Measurements from ENCODE around the gene CENPV. TPM values are rescaled to one million over a fixed set of nuclear protein-coding genes. Genes with fewer than 3 reads are reported as not detected.
"Not testable (repeated sequence)": the region's sequence is repeated elsewhere in the genome, so short reads cannot be mapped to it uniquely, and the experiment has no call there.

Gene CENPV
- total RNA-seq, 1 donor: 12.7 TPM

DNA sequence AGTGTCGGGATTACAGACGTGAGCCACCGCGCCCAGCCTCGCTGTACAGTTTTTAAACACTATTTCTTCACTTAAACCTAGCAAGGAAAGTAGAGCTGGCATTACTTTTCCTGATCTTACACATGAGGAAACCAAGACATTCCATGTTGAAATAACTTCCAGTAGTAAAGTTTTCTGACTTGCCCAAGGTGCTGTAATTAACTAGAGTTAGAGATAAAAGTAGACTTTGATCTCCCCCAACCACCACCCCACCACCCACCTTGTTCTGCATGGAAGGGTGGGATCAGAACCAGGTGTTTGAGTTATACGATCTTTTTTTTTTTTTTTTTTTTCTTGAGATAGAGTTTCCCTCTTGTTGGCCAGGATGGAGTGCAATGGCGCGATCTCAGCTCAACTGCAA lies 47.1 kb downstream of the CENPV start:
- no peaks in the 10 kb centered on the region for H3K9me3 ChIP-seq (ENCODE audit: low read depth, low read length)
- no peak overlapping the region for H3K4me3 ChIP-seq (ENCODE audit: low read length)
- H3K27me3 ChIP-seq (ENCODE audit: insufficient read depth, low read length): no peaks in the 10 kb centered on the region
- peaks cover 6% of the 10 kb centered on the region for H3K4me1 ChIP-seq (ENCODE audit: insufficient read depth, low read length)

DNA sequence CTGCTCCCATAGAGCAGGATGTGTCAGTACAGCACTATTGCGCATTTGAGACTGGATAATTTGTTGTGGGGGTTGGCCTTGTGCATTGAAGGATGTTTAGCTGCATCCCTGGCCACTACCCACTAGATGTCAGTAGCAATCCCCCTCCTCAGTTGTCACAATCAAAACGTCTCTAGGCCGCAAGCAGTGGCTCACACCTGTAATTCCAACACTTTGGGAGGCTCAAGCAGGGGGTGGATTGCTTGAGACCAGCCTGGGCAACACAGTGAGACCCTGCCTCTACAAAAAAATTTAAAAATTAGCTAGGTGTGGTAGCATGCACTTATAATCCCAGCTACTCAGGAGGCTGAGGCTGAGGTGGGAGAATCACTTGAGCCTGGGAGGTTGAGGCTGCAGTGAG lies 48.4 kb downstream of the CENPV start:
- Histone ChIP-seq H3K4me1 (ENCODE audit: insufficient read depth, low read length) (peaks cover 6% of the 10 kb centered on the region), H3K9me3 (ENCODE audit: low read depth, low read length) (no peaks in the 10 kb centered on the region), H3K4me3 (ENCODE audit: low read length) (no peak overlapping the region), H3K27me3 (ENCODE audit: insufficient read depth, low read length) (no peaks in the 10 kb centered on the region)

DNA sequence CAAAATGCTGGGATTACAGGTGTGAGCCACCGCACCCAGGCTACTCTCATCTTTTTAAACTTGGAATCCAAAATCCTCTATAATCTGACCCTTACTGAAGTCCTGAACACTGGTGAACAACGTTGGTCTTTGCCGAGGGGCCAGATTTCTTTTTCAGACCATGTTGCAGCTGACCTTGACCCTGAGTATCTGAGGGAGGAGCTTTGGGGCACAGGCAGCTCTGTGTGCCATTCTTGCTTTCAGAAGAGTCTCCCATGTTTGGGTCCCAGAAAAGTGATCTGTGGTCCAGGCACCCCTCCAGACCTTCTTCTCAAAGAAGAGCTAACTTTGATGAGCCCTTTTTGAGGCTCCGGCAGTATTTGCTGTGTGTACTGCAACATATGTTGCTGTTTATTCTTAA lies 50.4 kb downstream of the CENPV start:
- H3K9me3 ChIP-seq (ENCODE audit: low read depth, low read length): no peaks in the 10 kb centered on the region
- no peaks in the 10 kb centered on the region for H3K27me3 ChIP-seq (ENCODE audit: insufficient read depth, low read length)
- H3K4me3 ChIP-seq (ENCODE audit: low read length): no peak overlapping the region
- peaks cover 6% of the 10 kb centered on the region for H3K4me1 ChIP-seq (ENCODE audit: insufficient read depth, low read length)

DNA sequence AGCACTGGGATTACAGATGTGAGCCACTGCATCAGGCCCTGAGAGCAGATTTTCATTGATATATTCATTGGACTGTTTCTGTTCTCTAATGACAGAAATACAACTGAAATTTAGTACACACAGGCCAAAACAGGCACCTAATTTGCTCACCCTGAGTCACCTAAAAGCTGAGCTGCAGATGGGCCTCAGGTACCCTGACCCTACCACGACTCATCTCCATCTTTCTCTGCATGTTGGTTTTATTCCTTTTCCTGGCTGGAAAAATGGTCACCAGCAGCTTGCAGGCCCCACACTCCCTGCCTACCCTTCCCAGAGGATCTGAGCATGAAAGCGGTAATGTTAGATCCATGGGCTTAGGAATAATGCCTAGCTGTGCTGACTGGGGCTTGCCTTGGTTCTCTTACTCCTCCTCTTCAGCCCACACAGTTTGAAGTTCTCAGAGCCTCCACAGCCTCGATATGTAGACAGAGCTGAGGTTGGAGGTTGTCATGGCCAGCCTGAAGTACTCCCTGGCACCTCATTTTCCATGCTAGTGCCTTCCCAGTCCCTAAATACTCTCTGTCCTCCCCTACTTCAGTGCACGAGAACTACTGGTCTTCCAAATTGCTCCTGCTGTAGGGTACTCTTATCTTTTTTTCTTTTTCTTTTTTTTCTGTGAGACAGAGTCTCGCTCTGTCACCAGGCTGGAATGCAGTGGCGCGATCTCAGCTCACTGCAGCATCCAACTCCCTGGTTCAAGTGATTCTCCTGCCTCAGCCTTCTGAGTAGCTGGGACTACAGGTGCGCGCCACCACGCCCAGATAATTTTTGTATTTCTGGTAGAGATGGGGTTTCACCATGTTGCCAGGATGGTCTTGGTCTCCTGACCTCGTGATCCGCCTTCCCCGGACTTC lies 51.1 kb downstream of the CENPV start:
- no peak overlapping the region for H3K4me3 ChIP-seq (ENCODE audit: low read length)
- peaks cover 6% of the 10 kb centered on the region for H3K4me1 ChIP-seq (ENCODE audit: insufficient read depth, low read length)
- no peaks in the 10 kb centered on the region for H3K9me3 ChIP-seq (ENCODE audit: low read depth, low read length)
- H3K27me3 ChIP-seq (ENCODE audit: insufficient read depth, low read length): no peaks in the 10 kb centered on the region

DNA sequence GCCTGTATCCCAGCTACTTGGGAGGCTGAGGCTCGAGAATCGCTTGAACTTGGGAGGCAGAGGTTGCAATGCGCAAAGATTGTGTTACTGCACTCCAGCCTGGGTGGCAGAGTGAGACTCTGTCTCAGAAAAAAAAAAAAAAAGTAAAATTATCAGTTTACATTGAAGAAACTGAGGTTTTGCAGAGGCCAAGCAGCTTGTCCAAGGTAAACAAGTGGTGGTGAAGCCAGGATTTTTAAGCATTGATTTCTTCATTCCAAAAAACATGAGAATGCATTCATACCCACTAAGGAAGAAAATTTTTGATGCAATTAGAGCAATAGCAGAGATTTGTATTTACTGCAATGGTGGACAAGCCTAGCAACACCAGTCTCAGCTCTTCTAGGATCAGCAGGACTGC lies 52.7 kb downstream of the CENPV start:
- Histone ChIP-seq H3K4me1 (ENCODE audit: insufficient read depth, low read length) (peaks cover 9% of the 10 kb centered on the region), H3K27me3 (ENCODE audit: insufficient read depth, low read length) (no peaks in the 10 kb centered on the region), H3K4me3 (ENCODE audit: low read length) (no peak overlapping the region), H3K9me3 (ENCODE audit: low read depth, low read length) (no peaks in the 10 kb centered on the region)

DNA sequence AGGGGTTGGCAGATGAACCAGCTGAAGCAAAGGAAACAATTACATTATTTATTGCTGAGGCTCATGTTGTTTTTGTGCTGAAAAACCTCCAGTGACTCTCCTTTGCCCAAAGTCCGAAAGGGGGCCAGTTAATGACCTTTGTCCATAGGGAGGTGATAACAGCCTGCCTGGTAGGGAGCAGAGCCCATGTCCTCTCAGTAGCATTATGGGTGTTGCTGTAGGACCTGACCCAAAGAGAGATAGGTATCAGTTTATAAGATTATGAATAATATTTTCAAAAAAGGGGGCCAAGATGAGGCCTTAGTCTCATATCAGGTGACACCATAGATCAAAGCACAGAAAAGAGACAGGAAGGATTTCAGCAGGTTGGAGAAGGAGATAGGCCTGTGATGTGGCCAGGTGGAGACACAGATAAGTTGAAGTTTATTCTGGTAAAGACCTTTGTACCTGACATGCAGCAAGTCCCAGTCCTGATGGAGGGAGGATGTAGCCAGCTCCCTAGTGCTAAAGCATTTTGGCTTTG lies 55.1 kb downstream of the CENPV start:
- no peaks in the 10 kb centered on the region for H3K27me3 ChIP-seq (ENCODE audit: insufficient read depth, low read length)
- peaks cover 3% of the 10 kb centered on the region for H3K4me1 ChIP-seq (ENCODE audit: insufficient read depth, low read length)
- H3K4me3 ChIP-seq (ENCODE audit: low read length): no peak overlapping the region
- H3K9me3 ChIP-seq (ENCODE audit: low read depth, low read length): no peaks in the 10 kb centered on the region

GRCh38 chr17:16297367-16298139 lies 55.7 kb downstream of the CENPV start:
- no peak overlapping the region for H3K4me3 ChIP-seq (ENCODE audit: low read length)
- no peaks in the 10 kb centered on the region for H3K27me3 ChIP-seq (ENCODE audit: insufficient read depth, low read length)
- peaks cover 3% of the 10 kb centered on the region for H3K4me1 ChIP-seq (ENCODE audit: insufficient read depth, low read length)
- H3K9me3 ChIP-seq (ENCODE audit: low read depth, low read length): no peaks in the 10 kb centered on the region

GRCh38 chr17:16296072-16296471 lies 57.2 kb downstream of the CENPV start:
- H3K4me1 ChIP-seq (ENCODE audit: insufficient read depth, low read length); H3K9me3 ChIP-seq (ENCODE audit: low read depth, low read length); H3K27me3 ChIP-seq (ENCODE audit: insufficient read depth, low read length); H3K4me3 ChIP-seq (ENCODE audit: low read length): not testable (repeated sequence)

- H3K4me1 ChIP-seq (ENCODE audit: insufficient read depth, low read length): peaks cover 7% of the 10 kb centered on the region
- no peaks in the 10 kb centered on the region for H3K27me3 ChIP-seq (ENCODE audit: insufficient read depth, low read length)
Observed at GRCh38 chr17:16294560-16294959, 58.7 kb downstream of the CENPV start.

GRCh38 chr17:16293931-16294330 lies 59.3 kb downstream of the CENPV start:
- H3K4me3 ChIP-seq (ENCODE audit: low read length): no peak overlapping the region
- H3K4me1 ChIP-seq (ENCODE audit: insufficient read depth, low read length): peaks cover 13% of the 10 kb centered on the region
- no peaks in the 10 kb centered on the region for H3K27me3 ChIP-seq (ENCODE audit: insufficient read depth, low read length)
- H3K9me3 ChIP-seq (ENCODE audit: low read depth, low read length): no peaks in the 10 kb centered on the region

More at GRCh38 chr17:16294560-16294959, 58.7 kb downstream of the CENPV start:
- Histone ChIP-seq H3K9me3 (ENCODE audit: low read depth, low read length) (no peaks in the 10 kb centered on the region), H3K4me3 (ENCODE audit: low read length) (no peak overlapping the region)

Other genes with a start within 250 kb of the CENPV start
- gene NCOR1, start 137.9 kb downstream of the CENPV start, total RNA-seq: 162 TPM
- 30.0 TPM for gene PIGL, start 136.3 kb downstream of the CENPV start, total RNA-seq
- 1,077 TPM for gene UBB, start 27.6 kb upstream of the CENPV start, total RNA-seq
- gene TRPV2, start 62.1 kb upstream of the CENPV start, total RNA-seq: 23.1 TPM
- 2.2 TPM for gene LRRC75A, start 138.7 kb upstream of the CENPV start, total RNA-seq
- gene ZNF287, start 215.7 kb upstream of the CENPV start, total RNA-seq: 3.3 TPM